HepG2 (cell line): ENCODE data around the gene SERTM1. TPM values are rescaled to one million over a fixed set of nuclear protein-coding genes. Genes with fewer than 3 reads are reported as not detected.

Source experiments
- ATAC-seq: fragments of 200-7000 bp; cut with Tn5 transposase; 3 replicates; pipeline ENCODE4 v1.9.1; 2020; ENCODE audit warnings: mild to moderate bottlenecking, moderate library complexity
- BruUV-seq: library from RNA; stranded (reverse); fragments of 400-500 nt; replicated peaks from 2 replicates; lab custom pipeline; 2021; lab: Mats Ljungman, UMichigan
- CTCF ChIA-PET: fragments of 300-600 bp; formaldehyde crosslinking; extraction: SDS; loops from one replicate; lab custom pipeline; 2021; ENCODE audit warnings: low total read pairs, inconsistent platforms, low intra/inter-chr PET ratio; lab: Yijun Ruan, JAX
- POLR2A ChIA-PET: fragments of 350-600 bp; sonication (Branson Sonifier 250); formaldehyde crosslinking; loops from one replicate; lab custom pipeline; 2020; ENCODE audit warnings: antibody characterized with exemption, inconsistent platforms; lab: Yijun Ruan, JAX
- DNase-seq: peaks from one replicate; pipeline ENCODE4 v3.0.0-alpha.2; 2015; ENCODE audit warnings: low spot score
- FAIRE-seq: peaks from 3 replicates; lab custom pipeline; 2011; peaks lifted over from hg19 to GRCh38; lab: Jason Lieb, UNC
- H2AFZ ChIP-seq: one replicate; pipeline ENCODE4 v1.6.1; 2011; ENCODE audit warnings: low read length, inconsistent platforms
- H3K27ac ChIP-seq: fragments of 300-600 bp; 3 replicates; pipeline ENCODE4 v1.8.0; 2011; ENCODE audit warnings: mixed run types, mild to moderate bottlenecking, mixed read lengths, low read length, inconsistent platforms; ENCODE audit not compliant: insufficient read depth; ENCODE audit errors: extremely low read length
- H3K27me3 ChIP-seq, 2 experiments: fragments of 200-600 bp in 1 of 2; 2 replicates in 1 of 2; 3 replicates in 1 of 2; pipeline versions ENCODE4 v1.6.0 to v1.8.0; 2011; ENCODE audit warnings: low read length in 2 of 2, mild to moderate bottlenecking in 2 of 2, moderate library complexity in 2 of 2, inconsistent platforms in 1 of 2; ENCODE audit not compliant: insufficient read depth in 2 of 2, control insufficient read depth in 1 of 2
- H3K36me3 ChIP-seq, 2 experiments: fragments of 200-600 bp in 1 of 2; replicated peaks in 1 of 2; 2 replicates in 1 of 2; 3 replicates in 1 of 2; pipeline versions ENCODE4 v1.5.1 to v1.8.0; 2011; ENCODE audit warnings: low read length in 2 of 2, inconsistent platforms in 1 of 2; ENCODE audit not compliant: insufficient read depth in 2 of 2, control insufficient read depth in 1 of 2
- H3K4me1 ChIP-seq: 2 replicates; pipeline ENCODE4 v1.5.1; 2012; ENCODE audit warnings: low read length, inconsistent platforms; ENCODE audit not compliant: insufficient read depth
- H3K4me2 ChIP-seq: 2 replicates; pipeline ENCODE4 v1.6.0; 2011; ENCODE audit warnings: low read depth, low read length, inconsistent platforms
- H3K4me3 ChIP-seq, 3 experiments: fragments of 200-600 bp in 1 of 3; sonication (generic), shearing (Covaris generic) in 1 of 3; replicated peaks in 1 of 3; 2 replicates each; pipeline ENCODE4 v1.5.1; 2011 to 2016; ENCODE audit warnings: low read length in 3 of 3, inconsistent platforms in 2 of 3, low read depth in 2 of 3, mild to moderate bottlenecking in 2 of 3, control low read depth in 1 of 3, mixed read lengths in 1 of 3; ENCODE audit not compliant: insufficient read depth in 1 of 3
- H3K79me2 ChIP-seq: one replicate; pipeline ENCODE4 v1.6.1; 2011; ENCODE audit warnings: low read length, inconsistent platforms; ENCODE audit not compliant: insufficient read depth
- H3K9ac ChIP-seq: 2 replicates; pipeline ENCODE4 v1.6.0; 2011; ENCODE audit warnings: mild to moderate bottlenecking, low read depth, low read length, inconsistent platforms; ENCODE audit not compliant: insufficient read depth
- H3K9me3 ChIP-seq: 2 replicates; pipeline ENCODE4 v1.5.1; 2012; ENCODE audit warnings: mild to moderate bottlenecking, low read length
- H4K20me1 ChIP-seq: 2 replicates; pipeline ENCODE4 v1.6.0; 2011; ENCODE audit warnings: inconsistent platforms, mild to moderate bottlenecking, low read length, moderate library complexity; ENCODE audit not compliant: insufficient read depth
- HDAC1 ChIP-seq: sonication (generic); formaldehyde crosslinking; IDR thresholded peaks from 2 replicates; pipeline ENCODE4 v1.5.1; 2020; ENCODE audit warnings: mild to moderate bottlenecking, missing genetic modification reagents
- MIER2 ChIP-seq: IDR thresholded peaks from 2 replicates; pipeline ENCODE4 v1.6.1; 2016; ENCODE audit warnings: missing biosample characterization, missing genetic modification reagents
- PHB2 ChIP-seq: fragments of 450-650 bp; IDR thresholded peaks from 2 replicates; pipeline ENCODE4 v1.6.1; 2018; ENCODE audit not compliant: partially characterized antibody
- SMARCC2 ChIP-seq: fragments of 450-650 bp; IDR thresholded peaks from 2 replicates; pipeline ENCODE4 v1.6.1; 2017; ENCODE audit warnings: antibody characterized with exemption, mild to moderate bottlenecking
- SP1 ChIP-seq, 2 experiments: fragments of 450-650 bp in 1 of 2; sonication (generic) in 1 of 2; formaldehyde crosslinking in 1 of 2; IDR thresholded peaks; 2 replicates each; pipeline versions ENCODE4 v1.4.0 to v1.6.1; 2016 to 2020; ENCODE audit warnings: missing genetic modification reagents in 1 of 2
- SP5 ChIP-seq: IDR thresholded peaks from 2 replicates; pipeline ENCODE4 v1.6.1; 2016; ENCODE audit warnings: low read depth, borderline replicate concordance
- THAP11 ChIP-seq: IDR thresholded peaks from 2 replicates; pipeline ENCODE4 v1.6.1; 2016; ENCODE audit warnings: missing biosample characterization, missing genetic modification reagents
- ZBTB2 ChIP-seq: sonication (generic); formaldehyde crosslinking; IDR thresholded peaks from 2 replicates; pipeline ENCODE4 v1.8.0; 2022; ENCODE audit warnings: low read depth, missing genetic modification reagents
- ZNF12 ChIP-seq: sonication (generic); formaldehyde crosslinking; IDR thresholded peaks from 2 replicates; pipeline ENCODE4 v1.5.0; 2020; ENCODE audit warnings: missing genetic modification reagents
- ZNF678 ChIP-seq: sonication (generic); formaldehyde crosslinking; IDR thresholded peaks from 2 replicates; pipeline ENCODE4 v1.4.0; 2020; ENCODE audit warnings: mild to moderate bottlenecking, missing genetic modification reagents
- ZNF773 ChIP-seq: sonication (generic); formaldehyde crosslinking; IDR thresholded peaks from 2 replicates; pipeline ENCODE4 v1.4.0; 2020; ENCODE audit warnings: missing genetic modification reagents, borderline replicate concordance
- WGBS: methylation state at CpG from one replicate; pipeline ENCODE4 v1.1.6; 2017; ENCODE audit warnings: low lambda C conversion rate; 5-methylcytosine and 5-hydroxymethylcytosine counted together
- in situ Hi-C: cut with HindIII; loops from 2 replicates; pipeline ENCODE4 v1.10.0; 2017; ENCODE audit warnings: low pct_unique_long_range_greater_than_20kb; ENCODE audit not compliant: extremely low pct_ligation_motif_present
- intact Hi-C: fragments of 100-400 bp; cut with micrococcal nuclease; formaldehyde crosslinking; loops from one replicate; pipeline ENCODE4 v1.10.0; 2022; ENCODE audit not compliant: unreplicated experiment
- polyA plus RNA-seq, 8 experiments: library from polyadenylated mRNA; depleted of rRNA in 3 of 8; stranded (reverse) in 7 of 8; unstranded in 1 of 8; fragments of >200 nt; fragmentation: Illumina TruSeq in 4 of 8; extraction: Trizol in 4 of 8; gene quantifications; 2 replicates each; pipeline versions ENCODE4 v1.2.1 to v1.2.3, GENCODE V29; 2011 to 2016; ENCODE audit warnings: low read depth in 4 of 8, missing spikeins in 1 of 8, mixed read lengths in 1 of 8; ENCODE audit not compliant: insufficient read depth in 1 of 8
- total RNA-seq, 5 experiments: library from RNA; depleted of rRNA; stranded (reverse); fragments of >200 nt; fragmentation: Illumina TruSeq; extraction: Trizol; gene quantifications; 2 replicates each; pipeline ENCODE4 v1.2.3, GENCODE V29; 2016; ENCODE audit warnings: low read depth in 1 of 5

SERTM1 gene
- total and polyA plus RNA-seq, 2 of the 13 experiments (the other 11 are each of a cell fraction or from before 2014, with no cell fraction given): not detected

GRCh38 chr13:36717966-36718545 is 44.2 kb downstream of the SERTM1 start:
- ATAC-seq: no peak
- no peaks in the 10 kb centered on the region for H3K36me3 ChIP-seq
- no peak overlapping the region for H2AFZ ChIP-seq
- CTCF ChIA-PET: no interaction called here
- no TSS peak for BruUV-seq
- TF ChIP-seq HDAC1 (CRISPR knock-in tag) (no peak), ZBTB2 (no peak), THAP11 (CRISPR knock-in tag) (no peak), ZNF678 (CRISPR knock-in tag) (no peak), SP1 (IDR thresholded peaks at IDR 0.05) (no peak), SP1 (CRISPR knock-in tag; IDR thresholded peaks at IDR 0.05) (no peak), PHB2 (no peak), MIER2 (CRISPR knock-in tag) (no peak), ZNF773 (CRISPR knock-in tag) (no peak), SMARCC2 (no peak), ZNF12 (CRISPR knock-in tag) (no peak), SP5 (CRISPR knock-in tag) (no peak)
- TF ChIP-seq, all 625 proteins: peak for 0
- H3K27ac ChIP-seq: no peak overlapping the region
- no peaks in the 10 kb centered on the region; the same call in 1 of the 2 replicates for H3K4me1 ChIP-seq
- 15% methylated on average over 3 of the region's 3 CpGs for WGBS
- no peaks in the 10 kb centered on the region for H3K79me2 ChIP-seq
- intact Hi-C loops (no loop called here), in situ Hi-C loops (no loop called here)
- peaks cover 0 to 4% of the 10 kb centered on the region in 2 experiments; a peak in 4 of 5 replicates for H3K27me3 ChIP-seq
- no peaks in the 10 kb centered on the region for H3K9me3 ChIP-seq
- H3K4me3 ChIP-seq: no peak overlapping the region
- no peak overlapping the region for H3K4me2 ChIP-seq
- POLR2A ChIA-PET: no interaction called here
- DNase-seq (no peak), FAIRE-seq (no peak)
- H3K9ac ChIP-seq: no peak overlapping the region
- no peaks in the 10 kb centered on the region for H4K20me1 ChIP-seq
